ENCODE data around the gene TBRG1.
A peak's percentile ranks its signal among the peaks of the same experiment; 100 is the strongest.

TBRG1 gene

DNA sequence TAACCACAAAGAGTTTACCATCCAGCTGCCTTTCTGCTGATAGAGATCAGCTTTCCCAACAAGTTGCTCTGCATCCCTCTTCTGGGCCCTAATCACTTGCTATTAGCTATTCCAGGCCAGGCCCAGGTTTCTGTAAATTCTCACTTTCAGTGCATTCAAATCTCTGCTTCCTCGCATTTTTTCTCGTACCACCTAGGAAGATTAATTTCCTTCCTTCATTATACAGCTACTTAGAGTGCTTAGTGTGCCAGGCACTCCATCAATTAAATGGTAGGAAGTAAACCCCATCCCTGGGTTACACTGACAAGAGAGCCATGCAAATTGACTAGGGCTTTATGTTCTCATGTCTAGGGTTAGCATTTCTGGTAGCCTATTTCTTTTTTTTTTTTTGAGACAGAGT is 41.2 kb downstream of the TBRG1 start:
- DNase-seq = no peak

GRCh38 chr11:124667601-124668000 is 44.9 kb downstream of the TBRG1 start:
- no peak for DNase-seq

- DNase-seq = peak; percentile 9 to 34
These were observed 46.5 kb downstream of the TBRG1 start for GRCh38 chr11:124669193-124669592.

- DNase-seq = peak in 1 of 2 experiments; percentile 5
These were observed 48.1 kb downstream of the TBRG1 start for GRCh38 chr11:124670732-124671131.

DNA sequence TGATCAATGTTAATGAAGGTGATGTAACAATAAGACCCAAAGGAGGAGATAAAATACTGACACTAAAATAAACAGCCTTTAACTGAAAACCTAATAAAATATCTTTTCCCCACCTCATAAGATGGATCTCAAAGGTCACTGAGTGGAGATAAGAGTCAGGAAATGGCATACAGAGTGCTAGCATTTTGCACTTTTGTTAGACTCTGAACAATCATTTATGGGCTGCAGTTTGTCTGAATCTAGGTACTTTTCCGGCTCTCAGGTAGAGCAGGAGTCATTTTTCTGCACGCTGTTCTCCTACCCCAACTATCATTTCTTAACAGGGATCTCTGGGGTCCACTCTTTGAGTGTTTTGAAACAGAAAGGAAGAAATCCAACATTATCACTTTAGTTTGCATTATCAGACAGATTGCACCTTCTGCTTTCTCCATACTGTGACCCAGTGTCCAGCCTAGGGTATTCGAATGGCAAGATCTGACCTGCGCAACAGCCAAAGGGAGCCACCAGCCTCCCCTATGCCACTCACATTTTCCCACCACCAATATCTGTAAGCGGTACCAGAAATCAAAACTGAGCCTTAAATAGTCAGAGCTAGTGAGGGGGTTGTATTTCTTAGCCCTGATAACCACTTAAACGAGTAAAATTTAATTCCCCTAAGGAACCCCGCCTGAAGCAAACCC is 50.0 kb downstream of the TBRG1 start:
- no peak for DNase-seq

DNA sequence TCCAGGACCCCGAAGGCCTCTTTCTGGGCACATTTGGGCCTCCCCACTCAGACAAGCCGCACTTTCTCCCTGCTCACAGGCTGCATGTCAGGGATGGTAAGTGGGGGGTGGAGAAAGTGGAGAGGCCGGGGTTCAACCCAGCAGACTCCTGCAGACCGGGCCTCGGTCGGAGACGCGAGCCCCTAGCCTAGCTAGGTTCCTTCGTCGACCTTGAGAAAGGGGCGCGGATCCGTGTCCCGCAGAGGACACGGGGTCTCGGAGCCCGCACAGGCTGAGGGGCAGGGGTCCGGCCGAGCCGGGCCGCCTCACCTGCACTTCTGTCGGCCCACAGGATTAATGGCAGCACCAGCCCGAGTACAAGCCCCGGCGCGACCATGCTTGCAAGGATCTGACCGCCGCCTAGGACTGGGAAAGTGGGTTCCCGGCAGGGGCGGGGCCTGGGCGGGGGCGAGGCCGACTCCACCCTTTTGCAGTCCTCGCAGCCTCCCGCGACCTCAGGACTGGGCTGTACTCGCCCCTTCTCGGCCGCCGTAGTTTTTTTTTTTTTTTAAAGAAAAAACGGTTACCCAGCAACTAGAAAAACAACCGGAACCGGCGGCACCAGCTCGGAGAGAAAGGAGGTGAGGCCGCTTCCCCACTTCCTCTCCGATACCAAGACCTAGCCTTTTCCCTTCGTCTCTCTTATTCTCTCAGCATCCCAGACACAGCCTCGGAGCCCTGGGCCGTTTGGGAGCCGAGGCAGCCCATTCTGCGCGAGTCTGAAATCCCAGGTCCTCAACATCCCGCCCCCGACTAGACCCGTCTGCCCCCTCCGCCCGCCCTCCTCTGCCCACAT is 50.9 kb downstream of the TBRG1 start, which contains the start of the genes SIAE and SPA17:
TSS of gene SIAE (minus strand) at position 407 of the 835 bp plus-strand sequence. CDS start at position 376, 31 bp downstream.
TSS of gene SPA17 (plus strand) at position 572 of the 835 bp plus-strand sequence. CDS start 1,361 bp downstream, outside the sequence.
- DNase-seq = peak; percentile 93 to 95

- no peak for DNase-seq
These were observed 51.5 kb downstream of the TBRG1 start for GRCh38 chr11:124674168-124674517.

GRCh38 chr11:124674571-124674970 is 51.9 kb downstream of the TBRG1 start:
- DNase-seq = no peak

GRCh38 chr11:124676386-124676785 is 53.7 kb downstream of the TBRG1 start:
- no peak for DNase-seq

DNA sequence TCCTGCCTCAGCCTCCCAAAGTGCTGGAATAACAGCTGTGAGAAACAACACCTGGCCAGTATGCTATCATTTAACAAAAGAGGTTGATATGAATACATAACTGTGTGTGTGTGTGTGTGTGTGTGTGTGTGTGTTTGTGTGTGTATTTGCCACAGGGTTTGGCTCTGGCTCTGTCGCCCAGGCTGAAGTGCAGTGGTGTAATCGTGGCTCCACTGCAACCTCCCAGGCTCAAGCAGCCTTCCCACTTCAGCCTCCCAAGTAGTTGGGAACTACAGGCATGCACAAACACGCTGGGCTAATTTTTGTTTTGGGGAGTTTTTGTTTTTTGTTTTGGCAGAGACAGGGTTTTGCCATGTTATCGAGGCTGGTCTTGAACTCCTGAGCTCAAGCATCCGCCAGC is 55.8 kb downstream of the TBRG1 start:
- DNase-seq = no peak

GRCh38 chr11:124681421-124681820 is 58.8 kb downstream of the TBRG1 start:
- DNase-seq = no peak

GRCh38 chr11:124682443-124682842 is 59.8 kb downstream of the TBRG1 start:
- no peak for DNase-seq
